SK-N-SH (cell line): ENCODE data around the gene THEMIS2. TPM values are rescaled to one million over a fixed set of nuclear protein-coding genes. Genes with fewer than 3 reads are reported as not detected.
A peak's percentile ranks its signal among the peaks of the same experiment; 100 is the strongest.
"Not testable (repeated sequence)": the region's sequence is repeated elsewhere in the genome, so short reads cannot be mapped to it uniquely, and the experiment has no call there.

ENCODE experiments used
- CTCF ChIA-PET: fragments of 300-600, 350-600 bp; formaldehyde crosslinking; extraction: SDS; loops from one replicate; lab custom pipeline; 2021; lab: Yijun Ruan, JAX
- POLR2A ChIA-PET: fragments of 350-600 bp; sonication (Branson Sonifier 250); formaldehyde crosslinking; extraction: SDS; loops from one replicate; lab custom pipeline; 2020; ENCODE audit warnings: antibody characterized with exemption, inconsistent platforms; lab: Yijun Ruan, JAX
- DNase-seq: peaks from one replicate; pipeline ENCODE4 v3.0.0; 2012
- H2AFZ ChIP-seq: fragments of 200-600 bp; sonication (generic); 2 replicates; pipeline ENCODE4 v1.8.1; 2016; ENCODE audit warnings: antibody characterized with exemption, mild to moderate bottlenecking, low read depth
- H3F3A ChIP-seq: fragments of 200-600 bp; sonication (generic); replicated peaks from 2 replicates; pipeline ENCODE3; 2016; ENCODE audit warnings: antibody characterized with exemption, mild to moderate bottlenecking; ENCODE audit not compliant: insufficient read depth
- H3K27ac ChIP-seq, 2 experiments: fragments of 200-500 bp in 1 of 2; fragments of 200-600 bp in 1 of 2; sonication (Bioruptor generic) in 1 of 2; sonication (generic), shearing (Covaris generic) in 1 of 2; 2 replicates each; pipeline versions ENCODE4 v1.5.1 to v1.6.1; 2014 to 2016; ENCODE audit warnings: low read depth in 2 of 2, inconsistent platforms in 1 of 2, low read length in 1 of 2, mild to moderate bottlenecking in 1 of 2, mixed read lengths in 1 of 2
- H3K27me3 ChIP-seq: fragments of 200-600 bp; sonication (generic), shearing (Covaris generic); 2 replicates; pipeline ENCODE4 v1.6.1; 2016; ENCODE audit warnings: mixed run types; ENCODE audit not compliant: insufficient read depth
- H3K36me3 ChIP-seq, 2 experiments: fragments of 200-500 bp in 1 of 2; fragments of 200-600 bp in 1 of 2; sonication (Bioruptor generic) in 1 of 2; sonication (generic) in 1 of 2; replicated peaks in 1 of 2; 2 replicates each; pipeline versions ENCODE3 to v1.5.1; 2014 to 2016; ENCODE audit warnings: low read length in 1 of 2, mild to moderate bottlenecking in 1 of 2; ENCODE audit not compliant: insufficient read depth in 2 of 2, control insufficient read depth in 1 of 2
- H3K4me1 ChIP-seq, 2 experiments: fragments of 200-500 bp in 1 of 2; fragments of 200-600 bp in 1 of 2; sonication (Bioruptor generic) in 1 of 2; sonication (generic), shearing (Covaris generic) in 1 of 2; 2 replicates each; pipeline versions ENCODE4 v1.5.1 to v1.6.1; 2014 to 2016; ENCODE audit warnings: low read depth in 1 of 2, low read length in 1 of 2, mixed run types in 1 of 2; ENCODE audit not compliant: insufficient read depth in 2 of 2, control insufficient read depth in 1 of 2
- H3K4me2 ChIP-seq: fragments of 200-600 bp; sonication (generic), shearing (Covaris generic); 2 replicates; pipeline ENCODE4 v1.6.1; 2017; ENCODE audit warnings: mixed run types
- H3K4me3 ChIP-seq, 2 experiments: fragments of 200-500 bp in 1 of 2; fragments of 200-600 bp in 1 of 2; sonication (Bioruptor generic) in 1 of 2; sonication (generic), shearing (Covaris generic) in 1 of 2; 2 replicates each; pipeline versions ENCODE4 v1.5.1 to v1.8.1; 2014 to 2016; ENCODE audit warnings: low read depth in 2 of 2, inconsistent platforms in 1 of 2, low read length in 1 of 2, mild to moderate bottlenecking in 1 of 2, mixed read lengths in 1 of 2, moderate library complexity in 1 of 2
- H3K79me2 ChIP-seq: fragments of 200-600 bp; sonication (generic); 2 replicates; pipeline ENCODE4 v1.8.1; 2017; ENCODE audit warnings: mild to moderate bottlenecking; ENCODE audit not compliant: insufficient read depth
- H3K9ac ChIP-seq: fragments of 200-600 bp; sonication (generic); 2 replicates; pipeline ENCODE4 v1.6.1; 2017; ENCODE audit warnings: mixed run types
- H3K9me2 ChIP-seq: fragments of 200-600 bp; sonication (generic); 2 replicates; pipeline ENCODE4 v1.6.1; 2017; ENCODE audit warnings: mixed run types
- H3K9me3 ChIP-seq: fragments of 200-600 bp; sonication (generic); 2 replicates; pipeline ENCODE4 v1.6.1; 2017; ENCODE audit warnings: mixed run types, mild to moderate bottlenecking, moderate library complexity
- H4K20me1 ChIP-seq: fragments of 200-600 bp; sonication (generic); 2 replicates; pipeline ENCODE4 v1.6.1; 2017; ENCODE audit warnings: mild to moderate bottlenecking, mixed run types; ENCODE audit not compliant: insufficient read depth
- CTCF ChIP-seq: fragments of 200-600 bp; sonication (generic); IDR thresholded peaks from 2 replicates; pipeline ENCODE4 v1.6.1; 2017; ENCODE audit warnings: antibody characterized with exemption, mild to moderate bottlenecking, moderate library complexity
- EZH2phosphoT487 ChIP-seq: fragments of 200-600 bp; sonication (generic); IDR thresholded peaks from 2 replicates; pipeline ENCODE4 v1.6.1; 2017; ENCODE audit warnings: low read depth, mixed run types, mild to moderate bottlenecking, antibody characterized with exemption, moderate library complexity, borderline replicate concordance
- FOSL2 ChIP-seq: IDR thresholded peaks from 2 replicates; pipeline ENCODE4 v1.4.0; 2012; ENCODE audit warnings: low read depth, mild to moderate bottlenecking, moderate library complexity, borderline replicate concordance
- FOXJ3 ChIP-seq: sonication (generic); formaldehyde crosslinking; IDR thresholded peaks from 2 replicates; pipeline ENCODE4 v1.5.1; 2020; ENCODE audit warnings: mild to moderate bottlenecking, missing genetic modification reagents
- GATA2 ChIP-seq: sonication (generic); formaldehyde crosslinking; IDR thresholded peaks from 2 replicates; pipeline ENCODE4 v1.5.0; 2020; ENCODE audit warnings: mild to moderate bottlenecking, missing genetic modification reagents
- MAX ChIP-seq: IDR thresholded peaks from 2 replicates; pipeline ENCODE4 v1.4.0; 2012; ENCODE audit warnings: low read depth
- MEF2A ChIP-seq: IDR thresholded peaks from 2 replicates; pipeline ENCODE4 v1.4.0; 2012; ENCODE audit warnings: low read depth, borderline replicate concordance
- MXI1 ChIP-seq: IDR thresholded peaks from 2 replicates; pipeline ENCODE4 v1.6.1; 2012; ENCODE audit warnings: mild to moderate bottlenecking, low read depth, low read length, improper control_type of control experiment
- RAD21 ChIP-seq: IDR thresholded peaks from 2 replicates; pipeline ENCODE4 v1.6.1; 2012; ENCODE audit warnings: mild to moderate bottlenecking, low read length
- RCOR1 ChIP-seq: fragments of 150-350 bp; IDR thresholded peaks from 2 replicates; pipeline ENCODE4 v1.6.1; 2017; ENCODE audit warnings: antibody characterized with exemption, low read length
- TAF1 ChIP-seq: IDR thresholded peaks from 2 replicates; pipeline ENCODE4 v1.6.1; 2012; ENCODE audit warnings: low read depth, mild to moderate bottlenecking, low read length, moderate library complexity, borderline replicate concordance
- TEAD4 ChIP-seq: IDR thresholded peaks from 2 replicates; pipeline ENCODE4 v1.4.0; 2012; ENCODE audit warnings: mild to moderate bottlenecking, borderline replicate concordance; ENCODE audit not compliant: insufficient read depth
- YY1 ChIP-seq: IDR thresholded peaks from 2 replicates; pipeline ENCODE4 v1.4.0; 2012; ENCODE audit warnings: low read depth, mild to moderate bottlenecking
- WGBS: methylation state at CpG from one replicate; pipeline ENCODE4 v1.1.6; 2017; ENCODE audit warnings: low lambda C conversion rate; 5-methylcytosine and 5-hydroxymethylcytosine counted together
- polyA plus RNA-seq, 3 experiments: library from polyadenylated mRNA; depleted of rRNA; stranded (reverse); fragments of >200 nt; gene quantifications; 2 replicates each; pipeline ENCODE4 v1.2.3, GENCODE V29; 2012

THEMIS2 gene
- polyA plus RNA-seq, 1 of the 3 experiments (the other 2 are of a cell fraction) = 4.1 TPM

GRCh38 chr1:27856561-27857343 lies 15.6 kb upstream of the THEMIS2 start:
- Histone ChIP-seq H3K4me1 (peaks cover 0 to 6% of the 10 kb centered on the region in 2 experiments; a peak in 1 of 4 replicates), H4K20me1 (no peaks in the 10 kb centered on the region), H3K4me3 (no peak overlapping the region), H3K36me3 (peaks cover 0 to 2% of the 10 kb centered on the region in 2 experiments), H3K9ac (no peak overlapping the region), H3K27ac (no peak overlapping the region), H3K9me3 (no peaks in the 10 kb centered on the region), H3K27me3 (no peaks in the 10 kb centered on the region), H3K79me2 (no peaks in the 10 kb centered on the region), H3K4me2 (no peak overlapping the region), H3F3A (peaks cover 4% of the 10 kb centered on the region), H3K9me2 (no peaks in the 10 kb centered on the region), H2AFZ (no peak overlapping the region)
- CTCF ChIA-PET = interaction anchor here (0.6 to 3.1 kb wide), 13 partner anchors 8 to 964 kb away, joined by 3 to 40 read pairs (median 3); no protein-coding TSS in a partner anchor
- DNase-seq = no peak
- POLR2A ChIA-PET = interaction anchor here (0.7 kb wide), 1 partner anchor 42 kb away, joined by 5 read pairs; no protein-coding TSS in a partner anchor
- WGBS = 64% methylated on average over 8 of the region's 12 CpGs
- TF ChIP-seq RAD21 (no peak), EZH2phosphoT487 (no peak), FOSL2 (no peak)
- TF ChIP-seq, all 33 proteins: peak for 0

GRCh38 chr1:27857552-27857951 lies 14.8 kb upstream of the THEMIS2 start:
- H3K79me2 ChIP-seq, DNase-seq, H4K20me1 ChIP-seq, H3F3A ChIP-seq, H3K9me2 ChIP-seq, H3K9ac ChIP-seq, POLR2A ChIA-PET, H3K4me2 ChIP-seq, H3K36me3 ChIP-seq, H3K27me3 ChIP-seq, H3K4me3 ChIP-seq, H2AFZ ChIP-seq, H3K27ac ChIP-seq, H3K4me1 ChIP-seq, H3K9me3 ChIP-seq: not testable (repeated sequence)
- 70% methylated on average over 10 of the region's 11 CpGs for WGBS
- CTCF ChIA-PET = interaction anchor here (0.5 to 3.1 kb wide), 58 partner anchors 9 to 963 kb away, joined by 3 to 40 read pairs (median 3); partner anchors contain the start of genes EYA3 and IFI6

- Histone ChIP-seq H3F3A (peaks cover 8% of the 10 kb centered on the region), H2AFZ (no peak overlapping the region), H3K4me3 (peak overlapping the region in 1 of 2 experiments; percentile 33; a peak in 1 of 4 replicates), H3K9ac (no peak overlapping the region), H3K27me3 (no peaks in the 10 kb centered on the region), H3K36me3 (no peaks in the 10 kb centered on the region), H3K9me2 (no peaks in the 10 kb centered on the region), H3K4me1 (peaks cover 6% of the 10 kb centered on the region in 2 experiments; a peak in 3 of 4 replicates), H4K20me1 (no peaks in the 10 kb centered on the region), H3K4me2 (no peak overlapping the region), H3K9me3 (no peaks in the 10 kb centered on the region), H3K27ac (no peak overlapping the region), H3K79me2 (no peaks in the 10 kb centered on the region)
- ChIA-PET CTCF (interaction anchor here (0.5 to 3.1 kb wide), 61 partner anchors 8 to 742 kb away, joined by 3 to 40 read pairs (median 4); partner anchors contain the start of genes EYA3 and IFI6), POLR2A (no interaction called here)
- 49% methylated on average over 10 of the region's 10 CpGs for WGBS
- peak; percentile 89 for DNase-seq
- TF ChIP-seq CTCF (peak; percentile 97), TAF1 (no peak), RAD21 (peak; percentile 98), MEF2A (no peak), MXI1 (peak; percentile 51; the same call in 1 of the 2 replicates), FOXJ3 (no peak), MAX (no peak), RCOR1 (0 out of 2 replicates have a peak, but pooled peaks have one; percentile 30), TEAD4 (no peak), FOSL2 (no peak), YY1 (no peak), GATA2 (no peak)
These were observed 14.0 kb upstream of the THEMIS2 start for GRCh38 chr1:27858072-27858948.
